Vagina (tissue), 2 donors: ENCODE measurements around the gene MGAT3.

Experiments used
- CTCF ChIP-seq, 3 experiments: fragments of 450-650 bp in 2 of 3; fragments of 200-600 bp in 1 of 3; sonication (generic) in 1 of 3; IDR thresholded peaks; one replicate each; pipeline ENCODE4 v1.5.1; 2017 to 2019; ENCODE audit warnings: antibody characterized with exemption in 3 of 3, mild to moderate bottlenecking in 2 of 3, moderate library complexity in 2 of 3
- POLR2A ChIP-seq, 2 donors: fragments of 450-650 bp; IDR thresholded peaks; one replicate each; pipeline ENCODE4 v1.6.1; 2017; ENCODE audit warnings: antibody characterized with exemption in 2 of 2, mild to moderate bottlenecking in 2 of 2, moderate library complexity in 2 of 2
- POLR2AphosphoS5 ChIP-seq, 2 donors: sonication (generic); formaldehyde crosslinking; IDR thresholded peaks; one replicate each; pipeline ENCODE4 v1.9.0; 2017; ENCODE audit warnings: antibody characterized with exemption in 2 of 2, mild to moderate bottlenecking in 2 of 2, low read depth in 1 of 2; ENCODE audit not compliant: insufficient read depth in 1 of 2

GRCh38 chr22:39476664-39477063 is 19.9 kb downstream of the MGAT3 start:
- TF ChIP-seq CTCF (IDR thresholded peaks at IDR 0.05) (no peak), POLR2A (IDR thresholded peaks at IDR 0.05) (no peak), POLR2AphosphoS5 (IDR thresholded peaks at IDR 0.05; ENCODE audit: insufficient read depth in 1 of 2, low read depth in 1 of 2) (no peak)
